ENCODE data around the gene THPO. TPM values are rescaled to one million over a fixed set of nuclear protein-coding genes. Genes with fewer than 3 reads are reported as not detected.
A peak's percentile ranks its signal among the peaks of the same experiment; 100 is the strongest.

Gene THPO
- polyA plus RNA-seq, 1 donor (not counting 4 experiments of a cell fraction or from before 2014, with no cell fraction given) = not detected

- no peak for DNase-seq (ENCODE audit: low read depth, low spot score)
- no peak for FAIRE-seq
- Histone ChIP-seq H3K79me2 (ENCODE audit: control insufficient read depth, insufficient read depth, low read length) (peaks cover 25% of the 10 kb centered on the region), H3K36me3 (ENCODE audit: control insufficient read depth in 2 of 2, extremely low read depth in 1 of 2, insufficient read depth in 2 of 2, low read length in 2 of 2) (peaks cover 25% of the 10 kb centered on the region in 2 experiments), H3K9ac (ENCODE audit: control insufficient read depth, extremely low read depth, insufficient read depth, low read length) (no peak overlapping the region), H2AFZ (ENCODE audit: control insufficient read depth, low read length) (no peak overlapping the region), H3K27ac (ENCODE audit: control insufficient read depth, insufficient read depth, low read length) (no peak overlapping the region), H4K20me1 (ENCODE audit: control insufficient read depth, extremely low read depth, insufficient read depth, low read length) (no peaks in the 10 kb centered on the region), H3K4me3 (ENCODE audit: control insufficient read depth in 2 of 3, extremely low read depth in 1 of 3, insufficient read depth in 2 of 3, low read depth in 1 of 3, low read length in 3 of 3) (no peak overlapping the region), H3K4me1 (ENCODE audit: control insufficient read depth, extremely low read depth, insufficient read depth, low read length) (peaks cover 16% of the 10 kb centered on the region), H3K27me3 (ENCODE audit: control insufficient read depth, extremely low read depth, insufficient read depth, low read length) (no peaks in the 10 kb centered on the region), H3K4me2 (ENCODE audit: control insufficient read depth, extremely low read depth, insufficient read depth, low read depth, low read length) (no peak overlapping the region), H3K9me1 (ENCODE audit: control insufficient read depth, extremely low read depth, insufficient read depth, low read length) (no peaks in the 10 kb centered on the region), H3K9me3 (ENCODE audit: control insufficient read depth, low read depth, low read length) (no peaks in the 10 kb centered on the region)
- dilution Hi-C loops (cut with MboI; ENCODE audit: extremely low pct_ligation_motif_present, low sequenced_read_pairs) = no loop called here
- TF ChIP-seq, protein P1, sequence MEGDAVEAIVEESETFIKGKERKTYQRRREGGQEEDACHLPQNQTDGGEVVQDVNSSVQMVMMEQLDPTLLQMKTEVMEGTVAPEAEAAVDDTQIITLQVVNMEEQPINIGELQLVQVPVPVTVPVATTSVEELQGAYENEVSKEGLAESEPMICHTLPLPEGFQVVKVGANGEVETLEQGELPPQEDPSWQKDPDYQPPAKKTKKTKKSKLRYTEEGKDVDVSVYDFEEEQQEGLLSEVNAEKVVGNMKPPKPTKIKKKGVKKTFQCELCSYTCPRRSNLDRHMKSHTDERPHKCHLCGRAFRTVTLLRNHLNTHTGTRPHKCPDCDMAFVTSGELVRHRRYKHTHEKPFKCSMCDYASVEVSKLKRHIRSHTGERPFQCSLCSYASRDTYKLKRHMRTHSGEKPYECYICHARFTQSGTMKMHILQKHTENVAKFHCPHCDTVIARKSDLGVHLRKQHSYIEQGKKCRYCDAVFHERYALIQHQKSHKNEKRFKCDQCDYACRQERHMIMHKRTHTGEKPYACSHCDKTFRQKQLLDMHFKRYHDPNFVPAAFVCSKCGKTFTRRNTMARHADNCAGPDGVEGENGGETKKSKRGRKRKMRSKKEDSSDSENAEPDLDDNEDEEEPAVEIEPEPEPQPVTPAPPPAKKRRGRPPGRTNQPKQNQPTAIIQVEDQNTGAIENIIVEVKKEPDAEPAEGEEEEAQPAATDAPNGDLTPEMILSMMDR (optimal IDR thresholded peaks at IDR 0.05 in 1 of 3, IDR thresholded peaks at IDR 0.05 in 1 of 3, conservative IDR thresholded peaks at IDR 0.05 in 1 of 3; ENCODE audit: extremely low read depth in 1 of 3, insufficient read depth in 2 of 3, low read length in 3 of 3) = no peak
- TF ChIP-seq EZH2 (IDR thresholded peaks at IDR 0.05; ENCODE audit: low read length) = no peak
Measured at GRCh38 chr3:184366619-184367289, 11.3 kb downstream of the THPO start.

DNA sequence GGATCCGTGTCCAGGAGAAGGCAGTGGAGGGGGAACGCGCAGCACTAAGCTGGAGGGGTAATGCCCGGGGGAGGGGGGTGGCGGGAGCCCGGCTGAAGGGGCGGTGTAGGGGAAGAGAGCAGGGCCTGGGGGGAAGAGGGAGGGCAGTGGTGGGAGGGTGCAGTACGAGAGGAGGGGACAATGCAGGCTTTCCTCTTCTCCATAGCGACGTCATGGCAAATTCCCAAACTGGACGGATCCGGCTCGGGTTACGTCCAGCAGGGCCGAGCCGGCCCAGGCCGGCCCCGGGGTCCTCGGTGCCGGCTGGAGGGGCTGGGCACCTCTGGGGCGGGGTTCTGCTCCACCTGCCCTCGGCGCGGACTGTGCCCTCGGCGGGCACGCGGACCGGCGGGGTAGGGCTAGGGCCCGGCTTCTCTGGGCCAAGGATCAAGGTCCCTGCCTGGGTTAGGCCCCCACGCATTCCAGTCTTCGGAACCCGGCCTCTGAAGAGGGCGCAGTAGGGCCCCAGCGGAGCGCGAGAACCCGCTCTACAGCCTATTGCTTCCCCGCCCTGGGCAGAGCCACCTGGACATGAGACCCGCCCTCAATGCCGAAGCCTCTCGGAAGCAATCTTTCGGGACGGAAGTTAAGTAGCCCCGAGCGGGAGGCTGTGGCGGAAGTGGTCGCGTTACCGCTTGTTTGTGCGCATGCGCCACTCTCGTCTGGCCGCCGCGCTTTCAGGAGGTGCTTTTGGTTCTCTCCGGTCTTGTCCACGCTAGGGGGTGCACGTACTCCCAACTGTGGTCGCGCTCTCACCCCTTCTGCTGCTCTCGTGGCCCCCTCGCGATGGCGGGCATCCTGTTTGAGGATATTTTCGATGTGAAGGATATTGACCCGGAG lies 15.1 kb downstream of the THPO start:
- TF ChIP-seq, protein P1 (optimal IDR thresholded peaks at IDR 0.05 in 1 of 3, IDR thresholded peaks at IDR 0.05 in 1 of 3, conservative IDR thresholded peaks at IDR 0.05 in 1 of 3; ENCODE audit: extremely low read depth in 1 of 3, insufficient read depth in 2 of 3, low read length in 3 of 3) = peak in 2 of 3 experiments; percentile 55 to 57
- no peak for TF ChIP-seq EZH2 (IDR thresholded peaks at IDR 0.05; ENCODE audit: low read length)
- peaks cover 13 to 16% of the 10 kb centered on the region in 2 experiments for H3K36me3 ChIP-seq (ENCODE audit: control insufficient read depth in 2 of 2, extremely low read depth in 1 of 2, insufficient read depth in 2 of 2, low read length in 2 of 2)
- H3K9me3 ChIP-seq (ENCODE audit: control insufficient read depth, low read depth, low read length) = no peaks in the 10 kb centered on the region
- DNase-seq (ENCODE audit: low read depth, low spot score) (peak; percentile 79), FAIRE-seq (peak; percentile 82)
- peak overlapping the region; percentile 86 for H2AFZ ChIP-seq (ENCODE audit: control insufficient read depth, low read length)
- H3K79me2 ChIP-seq (ENCODE audit: control insufficient read depth, insufficient read depth, low read length) = peaks cover 25% of the 10 kb centered on the region
- peak overlapping the region; percentile 83 for H3K9ac ChIP-seq (ENCODE audit: control insufficient read depth, extremely low read depth, insufficient read depth, low read length)
- dilution Hi-C loops (cut with MboI; ENCODE audit: extremely low pct_ligation_motif_present, low sequenced_read_pairs) = no loop called here
- H3K9me1 ChIP-seq (ENCODE audit: control insufficient read depth, extremely low read depth, insufficient read depth, low read length) = no peaks in the 10 kb centered on the region
- no peaks in the 10 kb centered on the region for H4K20me1 ChIP-seq (ENCODE audit: control insufficient read depth, extremely low read depth, insufficient read depth, low read length)
- no peaks in the 10 kb centered on the region for H3K27me3 ChIP-seq (ENCODE audit: control insufficient read depth, extremely low read depth, insufficient read depth, low read length)
- H3K4me1 ChIP-seq (ENCODE audit: control insufficient read depth, extremely low read depth, insufficient read depth, low read length) = peaks cover 22% of the 10 kb centered on the region
- H3K4me2 ChIP-seq (ENCODE audit: control insufficient read depth, extremely low read depth, insufficient read depth, low read depth, low read length) = peak overlapping the region; percentile 74
- H3K27ac ChIP-seq (ENCODE audit: control insufficient read depth, insufficient read depth, low read length) = peak overlapping the region; percentile 82
- H3K4me3 ChIP-seq (ENCODE audit: control insufficient read depth in 2 of 3, extremely low read depth in 1 of 3, insufficient read depth in 2 of 3, low read depth in 1 of 3, low read length in 3 of 3) = peak overlapping the region; percentile 59 to 97 (median 95)
